Middle frontal gyrus (tissue), 1 donor: ENCODE measurements around the gene SENP5.
"Not testable (repeated sequence)": the region's sequence is repeated elsewhere in the genome, so short reads cannot be mapped to it uniquely, and the experiment has no call there.

Experiments
- DNase-seq: peaks from one replicate; pipeline ENCODE4 v3.0.0-alpha.2; 2015; ENCODE audit warnings: low spot score; ENCODE audit errors: extremely low spot score

SENP5 gene

DNA sequence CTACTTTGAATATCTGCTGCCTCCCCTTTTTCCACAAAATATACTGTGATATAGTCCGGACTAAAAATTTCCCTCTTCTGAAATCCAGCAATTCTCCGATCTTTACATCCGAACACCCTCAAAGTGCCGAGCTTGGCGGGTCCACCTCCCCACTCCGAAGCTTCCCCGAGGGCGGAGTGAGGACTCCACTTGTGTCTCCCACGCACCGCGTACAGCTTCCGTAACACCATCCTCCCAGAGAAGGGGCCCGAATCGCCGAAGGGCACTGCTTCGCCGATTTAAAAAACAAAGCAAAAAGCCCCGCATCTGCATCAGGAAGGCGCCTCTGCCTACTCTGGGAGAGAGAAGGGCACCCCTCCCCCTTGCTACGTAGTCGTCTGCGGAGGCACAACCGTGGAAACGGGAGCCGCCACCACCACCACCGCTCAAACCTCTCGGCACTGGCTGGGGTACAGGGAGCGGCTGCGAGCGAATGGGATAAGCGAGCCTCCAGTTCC is 74.1 kb downstream of the SENP5 start:
- DNase-seq = peak; percentile 16

DNA sequence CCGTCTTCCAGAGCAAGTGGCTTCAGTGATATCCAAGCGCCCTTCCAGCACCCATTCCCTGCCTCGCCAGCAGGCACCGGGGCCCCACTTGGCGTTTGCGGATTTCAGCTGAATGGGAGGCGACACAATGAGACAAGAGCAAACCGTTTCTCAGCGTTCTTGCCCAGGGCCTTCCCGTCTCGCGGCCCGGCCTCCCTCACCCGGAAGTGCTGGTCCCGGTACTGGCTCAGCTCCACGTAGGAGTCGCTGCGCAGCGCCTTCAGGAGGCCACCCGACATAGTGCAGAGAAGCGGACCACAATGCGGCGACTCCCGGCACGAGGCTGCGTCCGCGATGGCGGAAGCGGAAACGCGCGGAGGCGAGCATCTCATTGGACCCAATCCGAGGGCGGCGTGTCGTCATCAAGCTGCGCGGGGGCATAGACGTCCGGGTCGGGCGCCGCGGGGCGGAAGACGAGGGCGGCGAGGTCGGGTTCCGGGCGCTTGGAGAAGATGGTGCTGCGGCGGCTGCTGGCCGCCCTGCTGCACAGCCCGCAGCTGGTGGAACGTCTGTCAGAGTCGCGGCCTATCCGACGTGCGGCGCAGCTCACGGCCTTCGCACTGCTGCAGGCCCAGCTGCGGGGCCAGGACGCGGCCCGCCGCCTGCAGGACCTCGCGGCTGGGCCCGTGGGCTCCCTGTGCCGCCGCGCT is 74.7 kb downstream of the SENP5 start, which contains the start of gene NCBP2:
TSS of gene NCBP2 (minus strand) at position 303 of the 689 bp plus-strand sequence. CDS start at position 278, 25 bp downstream.
- peak; percentile 94 for DNase-seq

DNA sequence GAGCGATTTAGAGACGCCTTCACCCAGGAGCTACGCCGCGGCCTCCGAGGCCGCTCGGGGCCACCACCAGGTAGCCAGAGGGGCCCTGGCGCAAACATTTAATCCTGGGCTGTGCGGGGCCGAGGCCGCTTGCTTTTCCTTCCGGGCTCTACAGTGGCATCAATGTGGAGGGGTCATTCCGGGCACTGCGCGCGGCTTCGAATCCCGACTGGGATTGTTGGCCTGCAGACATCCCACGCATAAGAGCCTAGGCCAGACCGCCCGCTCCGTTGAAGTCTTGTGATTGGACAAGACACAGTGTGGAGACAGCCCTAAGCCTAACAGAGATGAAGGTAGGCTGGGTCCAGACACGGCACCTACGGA is 75.2 kb downstream of the SENP5 start:
- peak; percentile 8 for DNase-seq

DNA sequence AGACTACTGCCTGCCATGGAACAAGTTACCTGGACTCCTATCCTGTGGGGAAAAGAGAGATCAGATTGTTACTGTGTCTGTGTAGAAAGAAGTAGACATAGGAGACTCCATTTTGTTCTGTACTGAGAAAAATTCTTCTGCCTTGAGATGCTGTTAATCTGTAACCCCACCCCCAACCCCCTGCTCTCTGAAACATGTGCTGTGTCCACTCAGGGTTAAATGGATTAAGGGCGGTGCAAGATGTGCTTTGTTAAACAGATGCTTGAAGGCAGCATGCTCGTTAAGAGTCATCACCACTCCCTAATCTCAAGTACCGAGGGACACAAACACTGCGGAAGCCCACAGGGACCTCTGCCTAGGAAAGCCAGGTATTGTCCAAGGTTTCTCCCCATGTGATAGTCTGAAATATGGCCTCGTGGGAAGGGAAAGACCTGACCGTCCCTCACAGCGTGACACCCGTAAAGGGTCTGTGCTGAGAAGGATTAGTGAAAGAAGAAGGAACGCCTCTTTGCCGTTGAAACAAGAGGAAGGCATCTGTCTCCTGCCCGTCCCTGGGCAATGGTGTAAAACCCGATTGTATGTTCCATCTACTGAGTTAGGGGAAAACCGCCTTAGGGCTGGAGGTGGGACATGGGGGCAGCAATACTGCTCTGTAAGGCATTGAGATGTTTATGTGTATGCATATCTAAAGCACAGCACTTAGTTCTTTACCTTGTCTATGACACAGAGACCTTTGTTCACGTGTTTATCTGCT is 76.5 kb downstream of the SENP5 start:
- not testable (repeated sequence) for DNase-seq

DNA sequence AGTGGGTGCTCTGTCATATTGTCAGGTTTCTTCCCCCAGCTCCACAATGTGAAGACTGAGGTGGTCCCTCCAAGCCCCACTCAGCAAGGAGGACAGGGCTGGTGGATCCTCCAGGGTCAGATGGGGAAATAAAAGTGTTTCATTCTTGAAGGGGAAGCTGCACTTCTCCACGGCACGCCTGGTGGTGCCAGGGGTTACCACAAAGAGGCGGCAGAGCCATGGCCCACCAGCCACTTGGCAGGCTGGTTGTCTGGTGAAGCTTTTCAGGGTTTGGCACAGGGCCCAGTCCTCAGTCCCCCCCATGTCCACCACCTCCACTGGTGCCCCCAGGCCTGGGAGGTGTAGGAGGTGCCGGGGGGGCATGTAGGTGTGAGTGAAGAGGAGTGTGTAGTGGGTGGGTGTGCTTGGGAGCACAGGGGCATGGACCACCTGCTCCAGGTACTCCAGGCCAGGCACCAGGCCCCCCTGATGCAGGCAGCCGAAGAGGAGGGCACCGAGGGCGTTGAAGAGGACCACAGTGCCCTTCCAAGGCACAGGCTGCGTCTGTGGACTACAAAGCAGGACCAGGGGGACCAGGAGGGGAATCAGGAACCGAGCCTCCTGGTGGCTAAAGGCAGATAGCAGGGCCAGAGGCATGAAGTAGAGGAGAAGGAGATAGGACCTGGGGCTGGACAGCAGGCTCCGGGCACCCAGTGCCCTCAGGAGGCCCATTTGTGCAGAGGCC is 79.6 kb downstream of the SENP5 start:
- no peak for DNase-seq

DNA sequence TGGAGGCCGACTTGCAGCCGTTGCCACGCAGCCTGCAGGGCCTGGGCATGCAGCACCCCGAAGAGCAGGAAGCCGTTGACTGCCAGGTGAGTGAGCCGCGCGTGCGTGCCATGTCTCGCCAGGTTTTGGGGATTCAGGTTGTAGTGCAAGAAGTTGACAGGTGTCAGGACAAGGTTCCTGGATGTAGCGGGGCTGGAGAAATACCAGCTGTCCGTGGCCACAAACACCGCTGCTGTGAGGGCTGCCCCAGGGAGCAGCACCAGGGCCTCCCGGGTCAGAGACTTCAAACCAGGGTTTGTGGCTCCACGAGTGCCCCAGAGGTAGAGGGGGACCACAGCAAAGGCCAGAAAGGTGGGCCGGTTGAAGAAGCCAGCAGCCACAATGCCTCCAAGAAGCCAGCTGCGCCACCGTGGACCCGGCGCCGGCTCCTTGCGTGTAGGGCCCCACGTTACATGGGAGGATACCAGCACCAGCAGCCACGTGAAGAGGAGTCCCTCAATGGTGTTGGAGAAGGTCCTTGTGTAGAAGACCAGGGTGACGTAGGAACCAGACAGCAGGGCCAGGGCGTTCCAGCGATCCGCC is 80.2 kb downstream of the SENP5 start:
- no peak for DNase-seq

DNA sequence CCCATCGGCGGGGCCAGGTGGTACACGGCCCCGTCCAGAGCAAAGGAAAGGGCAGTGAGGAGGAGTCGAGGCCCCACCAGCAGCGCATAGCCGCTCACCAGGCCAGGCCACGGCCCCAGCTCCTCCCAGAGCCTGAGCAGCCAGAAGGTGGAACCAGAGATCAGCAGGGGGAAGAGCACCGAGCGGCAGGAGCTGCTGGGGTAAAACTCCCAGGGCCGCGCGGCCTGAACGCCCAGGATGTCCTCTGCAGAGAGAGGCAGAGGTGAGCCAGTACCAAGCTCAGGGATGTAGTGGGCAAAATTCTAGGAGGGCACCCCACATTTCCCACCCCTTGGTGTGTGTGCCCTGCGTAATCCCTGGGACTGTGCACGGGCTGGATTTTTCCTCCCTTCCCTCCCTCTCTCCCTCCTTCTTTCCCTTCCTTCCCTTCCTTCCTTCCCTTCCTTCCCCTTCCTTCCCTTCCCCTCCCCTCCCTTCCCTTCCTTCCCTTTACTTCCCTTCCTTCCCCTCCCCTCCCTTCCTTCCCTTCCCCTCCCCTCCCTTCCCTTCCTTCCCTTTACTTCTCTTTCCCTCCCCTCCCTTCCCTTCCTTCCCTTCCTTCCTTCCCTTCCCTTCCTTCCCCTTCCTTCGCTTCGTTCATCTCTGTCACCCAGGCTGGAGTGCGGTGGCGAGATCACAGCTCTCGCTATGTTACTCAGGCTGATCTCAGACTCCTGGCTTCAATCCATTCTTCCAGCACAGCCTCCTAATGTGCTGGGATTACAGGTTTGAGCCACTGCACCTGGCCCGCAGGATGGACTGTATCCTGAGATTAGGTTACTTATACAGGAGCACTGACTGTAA is 80.9 kb downstream of the SENP5 start:
- no peak for DNase-seq

DNA sequence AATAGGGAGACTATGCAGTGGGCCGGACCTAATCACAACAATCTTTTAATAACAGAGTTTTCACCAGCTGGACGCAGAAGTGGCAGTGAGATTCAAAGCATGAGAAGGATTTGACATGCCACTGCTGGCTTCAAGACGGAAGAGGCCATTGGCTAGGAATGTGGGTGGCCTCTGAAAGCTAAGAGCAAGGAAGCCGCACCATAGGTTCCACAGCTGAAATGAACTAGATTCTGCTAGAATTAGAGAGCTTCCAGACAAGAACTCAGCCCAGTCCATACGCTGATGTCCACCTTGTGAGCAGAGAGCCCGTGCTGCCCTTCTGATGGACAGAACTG is 81.5 kb downstream of the SENP5 start:
- DNase-seq = no peak

DNA sequence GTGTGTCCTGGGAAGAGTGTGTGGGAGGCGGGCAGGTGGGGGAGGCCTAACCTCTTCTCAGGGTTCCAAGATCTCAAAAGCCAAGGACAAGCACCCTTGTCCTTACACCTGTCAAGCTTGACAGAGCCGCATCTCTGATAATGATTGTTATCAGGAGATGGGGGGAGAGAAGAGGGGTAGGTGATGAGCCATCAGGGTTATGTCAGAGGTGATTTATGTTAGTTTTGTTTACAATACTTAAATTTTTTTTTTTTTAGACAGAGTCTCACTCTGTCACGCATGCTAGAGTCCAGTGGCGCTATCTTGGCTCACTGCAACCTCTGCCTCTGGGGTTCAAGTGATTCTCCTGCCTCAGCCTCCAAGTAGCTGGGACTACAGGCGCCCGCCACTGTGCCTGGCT is 82.0 kb downstream of the SENP5 start:
- DNase-seq = no peak

DNA sequence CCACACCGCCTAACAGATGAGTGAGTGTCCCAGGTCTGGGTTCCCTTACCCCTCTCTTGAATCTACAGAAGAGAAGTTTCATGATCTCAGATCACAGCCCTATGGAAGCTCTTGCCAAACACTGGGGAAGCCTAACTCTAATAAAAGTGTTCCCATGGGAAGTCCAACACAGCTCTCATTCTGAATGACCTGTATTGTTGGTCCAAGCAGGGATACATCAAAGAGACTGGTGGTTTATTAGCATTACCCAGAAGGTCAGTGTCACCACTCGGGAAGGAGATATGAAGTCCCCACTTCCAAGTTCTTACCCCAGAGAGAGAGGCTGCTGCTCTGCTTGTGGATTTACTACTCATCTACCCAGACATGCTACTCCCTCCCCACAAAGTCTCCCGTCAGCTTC is 83.7 kb downstream of the SENP5 start:
- no peak for DNase-seq

DNA sequence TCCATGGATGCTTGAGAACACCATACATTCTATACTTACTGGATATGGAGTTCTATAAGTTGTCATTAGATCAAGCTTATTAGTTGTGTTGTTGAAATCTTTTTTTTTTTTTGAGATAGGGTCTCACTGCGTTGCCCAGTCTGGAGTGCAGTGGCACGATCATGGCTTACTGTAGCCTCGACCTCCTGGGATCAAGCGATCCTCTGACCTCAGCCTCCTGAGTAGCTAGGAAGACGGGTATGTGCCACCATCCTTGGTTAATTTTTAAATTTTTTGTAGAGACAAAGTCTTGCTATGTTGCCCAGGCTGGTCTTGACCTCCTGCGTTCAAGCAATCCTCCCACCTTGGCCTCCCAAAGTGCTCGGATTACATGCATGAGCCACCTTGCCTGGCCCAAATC is 87.1 kb downstream of the SENP5 start:
- no peak for DNase-seq

DNA sequence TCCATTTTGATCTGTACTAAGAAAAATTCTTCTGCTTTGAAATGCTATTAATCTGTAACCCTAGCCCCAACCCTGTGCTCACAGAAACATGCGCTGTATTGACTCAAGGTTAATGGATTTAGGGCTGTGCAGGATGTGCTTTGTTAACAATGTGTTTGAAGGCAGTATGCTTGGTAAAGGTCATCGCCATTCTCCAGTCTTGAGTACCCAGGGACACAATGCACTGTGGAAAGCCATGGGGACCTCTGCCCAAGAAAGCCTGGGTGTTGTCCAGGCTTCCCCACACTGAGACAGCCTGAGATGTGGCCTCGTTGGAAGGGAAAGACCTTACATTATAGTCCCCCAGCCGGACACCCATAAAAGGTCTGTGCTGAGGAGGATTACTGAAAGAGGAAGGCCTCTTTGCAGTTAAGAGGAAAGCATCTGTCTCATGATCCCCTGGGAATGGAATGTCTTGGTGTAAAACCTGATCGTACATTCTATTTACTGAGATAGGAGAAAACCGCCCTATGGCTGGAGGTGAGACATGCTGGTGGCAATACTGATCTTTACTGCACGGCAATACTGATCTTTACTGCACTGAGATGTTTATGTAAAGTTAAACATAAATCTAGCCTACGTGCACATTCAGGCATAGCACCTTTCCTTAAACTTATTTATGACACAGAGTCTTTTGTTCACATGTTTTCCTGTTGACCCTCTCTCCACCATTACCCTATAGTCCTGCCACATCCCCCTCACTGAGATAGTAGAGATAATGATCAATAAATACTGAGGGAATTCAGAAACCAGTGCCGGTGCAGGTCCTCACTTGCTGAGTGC is 94.6 kb downstream of the SENP5 start:
- no peak for DNase-seq

DNA sequence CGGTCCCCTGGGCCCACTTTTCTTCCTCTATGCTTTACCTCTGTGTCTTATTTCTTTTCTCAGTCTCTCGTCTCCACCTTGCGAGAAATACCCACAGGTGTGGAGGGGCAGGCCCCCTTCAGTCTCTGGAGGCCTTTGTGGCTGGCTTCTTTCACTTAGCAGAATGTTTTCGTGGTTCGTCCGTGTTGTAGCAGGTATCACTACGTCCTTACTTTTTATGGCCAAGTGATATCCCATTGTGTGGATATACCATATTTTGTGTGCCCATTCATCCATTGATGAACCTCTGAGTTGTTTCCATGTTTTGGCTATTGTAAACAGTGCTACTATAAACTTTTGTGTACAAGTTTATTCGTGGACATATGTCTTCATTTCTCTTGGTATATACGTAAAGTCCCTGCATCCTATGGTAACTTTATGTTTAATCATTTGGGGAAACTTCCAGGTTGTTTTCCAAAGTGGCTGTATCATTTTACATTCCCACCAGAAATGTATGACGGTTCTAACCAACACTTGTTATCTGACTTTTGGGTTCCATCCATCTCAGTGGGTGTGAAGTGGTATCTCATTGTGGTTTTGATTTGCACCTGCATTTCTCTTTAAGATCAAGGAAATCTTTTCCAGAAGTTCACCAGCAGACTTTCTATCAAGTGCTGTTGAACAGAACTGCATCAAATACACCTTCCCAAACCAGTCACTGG is 95.4 kb downstream of the SENP5 start:
- DNase-seq = no peak

DNA sequence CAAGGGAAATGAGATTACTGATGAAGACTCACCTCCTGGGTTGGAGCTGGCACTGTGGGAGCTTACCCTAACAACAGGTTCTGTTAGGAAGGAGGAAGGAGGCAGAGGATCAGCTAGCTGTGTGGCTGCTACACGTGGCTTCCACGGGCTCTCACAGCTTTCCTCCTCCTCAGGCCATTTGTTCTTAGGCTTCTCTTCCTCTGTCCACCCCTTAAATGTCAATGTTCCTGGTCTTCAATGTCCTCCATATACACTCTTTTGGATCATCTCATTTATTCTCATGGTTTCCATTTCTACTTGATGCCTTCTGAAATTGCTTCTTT is 95.9 kb downstream of the SENP5 start:
- DNase-seq = no peak

DNA sequence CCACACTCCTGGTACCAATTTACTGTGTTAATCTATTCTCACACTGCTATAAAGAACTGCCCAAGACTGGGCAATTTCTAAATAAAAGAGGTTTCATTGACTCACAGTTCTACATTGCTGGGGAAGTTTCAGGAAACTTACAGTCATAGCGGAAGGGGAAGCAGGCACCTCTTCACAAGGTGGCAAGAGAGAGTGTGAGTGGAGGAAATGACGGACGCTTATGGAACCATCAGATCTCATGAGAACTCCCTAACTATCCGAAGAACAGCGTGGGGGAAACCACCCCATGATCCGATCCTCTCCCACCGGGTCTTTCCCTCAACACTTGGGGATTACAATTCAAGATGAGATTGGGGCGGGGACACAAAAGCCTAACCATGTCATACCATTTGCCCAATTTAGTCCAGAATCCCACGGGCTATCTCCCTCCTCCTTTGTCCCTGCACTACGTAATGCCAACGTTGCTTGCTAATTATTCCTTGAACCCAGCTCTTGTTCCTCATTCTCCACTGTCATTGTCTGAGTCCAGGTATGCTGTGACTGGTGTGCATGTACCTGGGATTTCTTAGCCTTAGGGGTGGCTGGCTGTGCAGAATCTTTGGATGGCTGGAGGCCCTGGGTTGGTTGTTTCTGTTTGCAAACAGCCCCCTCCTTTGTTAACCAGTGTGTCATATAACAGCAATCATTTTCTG is 97.5 kb downstream of the SENP5 start:
- no peak for DNase-seq

DNA sequence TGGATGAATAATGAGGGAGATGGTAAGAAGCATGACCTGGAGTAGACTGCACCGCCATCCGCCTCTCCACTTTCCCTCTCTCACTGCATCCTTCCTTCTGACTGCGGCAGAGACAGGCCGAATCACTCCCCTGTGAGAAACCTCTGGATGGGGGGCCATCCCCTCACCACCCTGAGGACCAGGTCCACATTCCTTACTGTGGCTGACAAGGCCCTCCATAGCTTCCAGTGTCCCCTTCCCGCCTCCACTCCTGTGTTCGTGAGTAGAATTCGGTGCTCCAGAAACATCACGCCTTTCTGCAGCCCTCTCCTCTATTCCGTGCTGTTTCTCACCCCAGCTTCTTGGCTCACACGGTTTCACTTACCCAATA is 98.1 kb downstream of the SENP5 start:
- DNase-seq = no peak

DNA sequence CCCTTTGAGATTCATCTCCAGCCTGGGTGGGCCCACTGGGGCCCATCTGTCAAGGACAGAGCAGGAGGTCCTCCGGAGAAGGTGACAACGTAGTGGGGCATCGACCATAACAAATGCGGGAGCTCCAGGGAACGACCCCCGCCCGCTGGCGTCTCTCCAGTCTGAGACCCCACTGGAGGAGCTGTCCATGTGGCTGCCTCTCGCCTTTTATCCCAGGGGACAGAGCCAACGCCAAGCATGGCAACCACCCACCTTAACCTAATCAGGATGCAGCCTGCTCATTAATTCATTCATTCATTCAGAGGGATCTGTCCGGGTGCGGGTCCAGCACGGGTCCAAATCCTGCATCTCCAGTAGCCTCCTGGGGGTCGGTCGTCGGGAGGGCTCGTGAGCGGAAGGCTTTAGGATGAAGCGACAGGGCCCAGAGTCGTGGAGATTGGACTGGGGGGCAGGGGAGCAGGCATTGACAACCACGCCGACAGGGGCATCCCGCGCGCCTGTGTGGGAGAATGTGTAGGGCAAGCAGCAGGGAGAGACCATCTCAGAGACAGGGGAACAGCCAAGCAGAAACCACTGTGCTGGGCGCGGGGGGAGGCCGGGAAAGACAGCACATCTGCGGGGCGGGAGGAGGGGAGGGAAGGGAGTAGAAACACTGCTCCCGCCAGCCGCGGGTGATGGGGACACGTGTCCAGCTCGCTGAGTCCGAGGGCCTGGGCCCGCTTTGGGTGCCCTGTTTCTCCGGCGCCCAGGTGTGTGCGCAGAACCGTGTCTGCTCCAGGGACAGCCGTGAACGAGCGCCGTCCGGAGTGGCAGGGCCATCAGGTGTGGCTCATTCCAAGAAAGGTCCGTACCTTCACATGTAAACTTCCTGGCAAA is 99.0 kb downstream of the SENP5 start:
- DNase-seq = no peak
